Mammary epithelial cell (primary cell): ENCODE measurements around the gene ONECUT1.

Experiments used
- EZH2 ChIP-seq: IDR thresholded peaks from 2 replicates; pipeline ENCODE4 v1.6.1; 2012; ENCODE audit warnings: low read length, inconsistent platforms, borderline replicate concordance
- TF ChIP-seq, protein P1 (sequence below), 2 donors: IDR thresholded peaks in 1 of 2; conservative IDR thresholded peaks in 1 of 2; 2 replicates each; pipeline ENCODE4 v1.5.1; 2011 to 2012; ENCODE audit warnings: inconsistent platforms in 2 of 2, low read length in 2 of 2, mild to moderate bottlenecking in 2 of 2, control low read depth in 1 of 2, low read depth in 1 of 2; ENCODE audit not compliant: insufficient read depth in 1 of 2; ENCODE audit errors: extremely low read depth in 1 of 2

DNA sequence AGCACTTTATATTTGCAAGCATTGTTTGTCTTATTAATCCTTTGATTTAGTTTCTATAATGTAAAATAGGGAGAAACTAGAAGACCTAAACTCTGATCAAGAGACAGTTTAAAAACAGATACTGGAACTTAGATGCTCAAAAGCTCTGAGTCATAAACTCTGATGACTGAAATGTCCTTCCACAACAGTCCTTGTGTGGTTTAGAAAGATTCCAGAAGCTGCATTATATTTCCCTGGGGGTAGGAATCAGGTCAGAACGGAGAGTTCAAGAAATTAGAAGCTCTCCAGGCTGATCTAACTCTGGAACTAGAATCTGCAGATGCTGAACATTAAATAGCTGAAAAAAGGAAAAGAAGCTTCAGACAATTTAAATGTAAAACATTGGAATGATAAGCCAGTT lies 18.3 kb upstream of the ONECUT1 start:
- TF ChIP-seq, protein P1, sequence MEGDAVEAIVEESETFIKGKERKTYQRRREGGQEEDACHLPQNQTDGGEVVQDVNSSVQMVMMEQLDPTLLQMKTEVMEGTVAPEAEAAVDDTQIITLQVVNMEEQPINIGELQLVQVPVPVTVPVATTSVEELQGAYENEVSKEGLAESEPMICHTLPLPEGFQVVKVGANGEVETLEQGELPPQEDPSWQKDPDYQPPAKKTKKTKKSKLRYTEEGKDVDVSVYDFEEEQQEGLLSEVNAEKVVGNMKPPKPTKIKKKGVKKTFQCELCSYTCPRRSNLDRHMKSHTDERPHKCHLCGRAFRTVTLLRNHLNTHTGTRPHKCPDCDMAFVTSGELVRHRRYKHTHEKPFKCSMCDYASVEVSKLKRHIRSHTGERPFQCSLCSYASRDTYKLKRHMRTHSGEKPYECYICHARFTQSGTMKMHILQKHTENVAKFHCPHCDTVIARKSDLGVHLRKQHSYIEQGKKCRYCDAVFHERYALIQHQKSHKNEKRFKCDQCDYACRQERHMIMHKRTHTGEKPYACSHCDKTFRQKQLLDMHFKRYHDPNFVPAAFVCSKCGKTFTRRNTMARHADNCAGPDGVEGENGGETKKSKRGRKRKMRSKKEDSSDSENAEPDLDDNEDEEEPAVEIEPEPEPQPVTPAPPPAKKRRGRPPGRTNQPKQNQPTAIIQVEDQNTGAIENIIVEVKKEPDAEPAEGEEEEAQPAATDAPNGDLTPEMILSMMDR (conservative IDR thresholded peaks at IDR 0.05 in 1 of 2, IDR thresholded peaks at IDR 0.05 in 1 of 2; ENCODE audit: extremely low read depth in 1 of 2, insufficient read depth in 1 of 2, low read depth in 1 of 2, low read length in 2 of 2), result no peak
- no peak for TF ChIP-seq EZH2
